IMR-90 (cell line): ENCODE results near the gene SS18L1. TPM values are rescaled to one million over a fixed set of nuclear protein-coding genes. Genes with fewer than 3 reads are reported as not detected.

Experiments
- polyA plus RNA-seq, 3 experiments: library from polyadenylated mRNA; depleted of rRNA; stranded (reverse); fragments of >200 nt; gene quantifications; 2 replicates each; pipeline ENCODE4 v1.2.3, GENCODE V29; 2012; ENCODE audit warnings: low replicate concordance in 1 of 3
- total RNA-seq: library from RNA; depleted of rRNA; stranded (reverse); fragments of >200 nt; gene quantifications from 2 replicates; pipeline ENCODE4 v1.2.3, GENCODE V29; 2012; rRNA removed

Gene SS18L1
- total and polyA plus RNA-seq, 2 of the 4 experiments (the other 2 are of a cell fraction), result 8.1 to 12.2 TPM

Other genes starting within 250 kb of the SS18L1 start
- gene TAF4, start 77.9 kb upstream of the SS18L1 start, total RNA-seq, result 1.4 and 1.7 TPM in 2 replicates
- 4.9 and 5.1 TPM in 2 replicates for gene TAF4, start 77.9 kb upstream of the SS18L1 start, polyA plus RNA-seq (2012; rRNA removed)
- gene LSM14B, start 21.3 kb upstream of the SS18L1 start, total RNA-seq, result 23.7 and 30.6 TPM in 2 replicates
- 41.1 and 46.7 TPM in 2 replicates for gene LSM14B, start 21.3 kb upstream of the SS18L1 start, polyA plus RNA-seq (2012; rRNA removed)
- gene PSMA7, start 375 bp upstream of the SS18L1 start, total RNA-seq, result 458 and 487 TPM in 2 replicates
- gene PSMA7, start 375 bp upstream of the SS18L1 start, polyA plus RNA-seq (2012; rRNA removed), result 417 and 520 TPM in 2 replicates
- 11.5 and 12.2 TPM in 2 replicates for gene MTG2, start 39.3 kb downstream of the SS18L1 start, total RNA-seq
- 23.9 and 25.2 TPM in 2 replicates for gene MTG2, start 39.3 kb downstream of the SS18L1 start, polyA plus RNA-seq (2012; rRNA removed)
- gene HRH3, start 76.5 kb downstream of the SS18L1 start, total RNA-seq, result not detected in 2 replicates
- gene HRH3, start 76.5 kb downstream of the SS18L1 start, polyA plus RNA-seq (2012; rRNA removed), result not detected in 2 replicates
- 27.6 and 28.6 TPM in 2 replicates for gene OSBPL2, start 94.8 kb downstream of the SS18L1 start, total RNA-seq
- gene OSBPL2, start 94.8 kb downstream of the SS18L1 start, polyA plus RNA-seq (2012; rRNA removed), result 17.7 and 19.3 TPM in 2 replicates
- 96.9 and 103 TPM in 2 replicates for gene ADRM1, start 159.2 kb downstream of the SS18L1 start, total RNA-seq
- gene ADRM1, start 159.2 kb downstream of the SS18L1 start, polyA plus RNA-seq (2012; rRNA removed), result 149 and 188 TPM in 2 replicates
- 0.56 and 0.90 TPM in 2 replicates for gene LAMA5, start 223.5 kb downstream of the SS18L1 start, total RNA-seq
- gene LAMA5, start 223.5 kb downstream of the SS18L1 start, polyA plus RNA-seq (2012; rRNA removed), result 7.3 and 11.4 TPM in 2 replicates
- gene RPS21, start 243.3 kb downstream of the SS18L1 start, total RNA-seq, result 2,710 and 3,846 TPM in 2 replicates
- gene RPS21, start 243.3 kb downstream of the SS18L1 start, polyA plus RNA-seq (2012; rRNA removed), result 4,298 and 4,766 TPM in 2 replicates